Measurements from ENCODE around the gene KPNA1. TPM values are rescaled to one million over a fixed set of nuclear protein-coding genes. Genes with fewer than 3 reads are reported as not detected.

KPNA1 gene
- total RNA-seq, 1 donor from 2014 or later: 46.0 TPM

DNA sequence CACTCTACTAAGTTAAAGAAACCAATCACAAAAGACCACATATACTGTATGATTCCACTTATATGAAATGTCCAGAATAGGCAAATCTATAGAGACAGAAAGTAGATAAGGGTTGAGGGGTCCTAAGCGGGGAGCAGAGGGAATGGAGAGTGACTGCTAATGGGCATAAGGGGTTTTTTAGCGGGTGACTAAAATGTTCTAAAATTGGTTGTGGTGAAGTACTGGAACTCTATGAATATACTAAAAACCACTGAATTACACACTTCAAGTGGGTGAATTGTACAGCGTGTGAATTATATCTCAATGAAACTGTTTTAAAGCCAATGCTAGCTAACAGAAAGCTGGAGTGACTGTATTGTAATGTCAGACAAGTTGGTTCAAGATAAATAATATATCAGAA, 33.3 kb downstream of the KPNA1 start:
- Histone ChIP-seq H3K36me3 (ENCODE audit: control insufficient read depth, insufficient read depth, low read length) (no peaks in the 10 kb centered on the region), H3K4me3 (ENCODE audit: low read depth, low read length) (no peak overlapping the region), H3K27me3 (ENCODE audit: control insufficient read depth, insufficient read depth, low read length) (no peaks in the 10 kb centered on the region)
- no peak for DNase-seq (ENCODE audit: low read depth)
- TF ChIP-seq, protein P1, sequence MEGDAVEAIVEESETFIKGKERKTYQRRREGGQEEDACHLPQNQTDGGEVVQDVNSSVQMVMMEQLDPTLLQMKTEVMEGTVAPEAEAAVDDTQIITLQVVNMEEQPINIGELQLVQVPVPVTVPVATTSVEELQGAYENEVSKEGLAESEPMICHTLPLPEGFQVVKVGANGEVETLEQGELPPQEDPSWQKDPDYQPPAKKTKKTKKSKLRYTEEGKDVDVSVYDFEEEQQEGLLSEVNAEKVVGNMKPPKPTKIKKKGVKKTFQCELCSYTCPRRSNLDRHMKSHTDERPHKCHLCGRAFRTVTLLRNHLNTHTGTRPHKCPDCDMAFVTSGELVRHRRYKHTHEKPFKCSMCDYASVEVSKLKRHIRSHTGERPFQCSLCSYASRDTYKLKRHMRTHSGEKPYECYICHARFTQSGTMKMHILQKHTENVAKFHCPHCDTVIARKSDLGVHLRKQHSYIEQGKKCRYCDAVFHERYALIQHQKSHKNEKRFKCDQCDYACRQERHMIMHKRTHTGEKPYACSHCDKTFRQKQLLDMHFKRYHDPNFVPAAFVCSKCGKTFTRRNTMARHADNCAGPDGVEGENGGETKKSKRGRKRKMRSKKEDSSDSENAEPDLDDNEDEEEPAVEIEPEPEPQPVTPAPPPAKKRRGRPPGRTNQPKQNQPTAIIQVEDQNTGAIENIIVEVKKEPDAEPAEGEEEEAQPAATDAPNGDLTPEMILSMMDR (IDR thresholded peaks at IDR 0.05; ENCODE audit: insufficient read depth, low read length, poor library complexity, severe bottlenecking): no peak

- TF ChIP-seq, protein P1 (IDR thresholded peaks at IDR 0.05; ENCODE audit: insufficient read depth, low read length, poor library complexity, severe bottlenecking): no peak
- no peaks in the 10 kb centered on the region for H3K36me3 ChIP-seq (ENCODE audit: control insufficient read depth, insufficient read depth, low read length)
- no peak for DNase-seq (ENCODE audit: low read depth)
- no peak overlapping the region for H3K4me3 ChIP-seq (ENCODE audit: low read depth, low read length)
- H3K27me3 ChIP-seq (ENCODE audit: control insufficient read depth, insufficient read depth, low read length): no peaks in the 10 kb centered on the region
Observed at GRCh38 chr3:122476532-122476931, 38.2 kb downstream of the KPNA1 start.

DNA sequence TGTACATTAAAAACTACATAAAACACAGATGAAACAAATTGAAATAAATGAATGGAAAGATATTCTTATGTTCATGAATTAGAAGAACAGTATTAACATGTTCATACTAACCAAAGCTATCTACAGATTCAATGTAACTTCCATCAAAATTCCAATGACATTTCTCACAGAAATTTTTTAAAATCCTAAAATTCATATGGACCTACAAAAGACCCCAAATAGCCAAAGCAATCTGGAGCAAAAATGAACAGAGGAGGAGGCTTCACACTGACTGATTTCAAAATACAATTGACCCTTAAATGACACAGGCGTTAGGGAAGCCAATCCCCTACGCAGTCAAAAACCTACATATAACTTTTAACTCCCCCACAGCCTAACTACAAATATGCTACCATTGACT, 39.4 kb downstream of the KPNA1 start:
- DNase-seq (ENCODE audit: low read depth): no peak
- TF ChIP-seq, protein P1 (IDR thresholded peaks at IDR 0.05; ENCODE audit: insufficient read depth, low read length, poor library complexity, severe bottlenecking): no peak
- Histone ChIP-seq H3K4me3 (ENCODE audit: low read depth, low read length) (no peak overlapping the region), H3K36me3 (ENCODE audit: control insufficient read depth, insufficient read depth, low read length) (no peaks in the 10 kb centered on the region), H3K27me3 (ENCODE audit: control insufficient read depth, insufficient read depth, low read length) (no peaks in the 10 kb centered on the region)

DNA sequence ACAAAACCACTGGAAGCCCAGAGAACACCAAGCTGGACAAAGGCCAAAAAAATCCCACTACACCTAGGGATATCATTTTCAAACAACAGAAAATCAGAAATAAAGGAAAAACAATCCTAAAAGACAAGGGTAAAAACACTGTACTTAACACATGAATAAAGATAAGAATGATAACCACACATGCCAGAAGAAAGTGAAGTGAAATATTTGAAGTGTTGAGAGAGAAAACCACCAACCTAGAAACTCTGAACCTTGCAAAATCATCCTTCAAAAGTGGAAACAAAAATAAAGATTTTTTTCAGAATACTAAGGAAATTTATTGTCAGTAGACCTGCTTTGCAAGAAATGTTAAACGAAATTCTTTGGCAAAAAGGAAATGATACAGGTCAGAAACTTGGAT, 45.1 kb downstream of the KPNA1 start:
- no peak overlapping the region for H3K4me3 ChIP-seq (ENCODE audit: low read depth, low read length)
- DNase-seq (ENCODE audit: low read depth): no peak
- TF ChIP-seq, protein P1 (IDR thresholded peaks at IDR 0.05; ENCODE audit: insufficient read depth, low read length, poor library complexity, severe bottlenecking): no peak
- H3K36me3 ChIP-seq (ENCODE audit: control insufficient read depth, insufficient read depth, low read length): no peaks in the 10 kb centered on the region
- H3K27me3 ChIP-seq (ENCODE audit: control insufficient read depth, insufficient read depth, low read length): no peaks in the 10 kb centered on the region

DNA sequence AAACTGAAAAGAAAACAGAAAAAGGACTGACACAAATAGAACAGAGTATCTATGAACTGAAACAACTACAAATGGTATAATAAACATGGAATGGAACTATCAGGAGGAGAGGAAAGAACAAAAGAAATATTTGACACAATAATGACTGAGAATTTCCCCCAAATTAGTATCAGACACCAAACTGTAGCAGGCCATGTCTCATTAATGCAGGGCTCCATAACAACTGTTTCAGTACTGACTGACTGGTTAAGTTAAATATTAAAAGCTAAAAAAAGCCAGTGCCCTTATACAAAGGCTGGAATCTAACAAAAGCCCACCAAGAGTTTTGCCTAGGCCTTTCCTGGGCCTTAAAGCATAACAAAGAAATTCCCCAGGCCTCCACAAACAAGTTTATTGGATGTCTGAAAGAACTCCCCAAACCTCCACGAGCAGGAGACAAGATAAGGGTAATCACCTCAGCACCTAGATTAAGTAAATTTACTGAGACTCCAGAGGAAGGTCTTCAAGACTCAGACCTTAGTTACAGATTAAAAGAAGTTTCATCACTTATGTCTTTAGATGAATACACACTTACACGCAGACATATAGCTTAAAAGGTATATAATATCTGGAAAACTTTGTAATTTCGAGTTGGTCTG, 45.7 kb downstream of the KPNA1 start:
- H3K36me3 ChIP-seq (ENCODE audit: control insufficient read depth, insufficient read depth, low read length): no peaks in the 10 kb centered on the region
- no peaks in the 10 kb centered on the region for H3K27me3 ChIP-seq (ENCODE audit: control insufficient read depth, insufficient read depth, low read length)
- H3K4me3 ChIP-seq (ENCODE audit: low read depth, low read length): no peak overlapping the region
- no peak for DNase-seq (ENCODE audit: low read depth)
- TF ChIP-seq, protein P1 (IDR thresholded peaks at IDR 0.05; ENCODE audit: insufficient read depth, low read length, poor library complexity, severe bottlenecking): no peak

- H3K27me3 ChIP-seq (ENCODE audit: control insufficient read depth, insufficient read depth, low read length): no peaks in the 10 kb centered on the region
- TF ChIP-seq, protein P1 (IDR thresholded peaks at IDR 0.05; ENCODE audit: insufficient read depth, low read length, poor library complexity, severe bottlenecking): no peak
- H3K36me3 ChIP-seq (ENCODE audit: control insufficient read depth, insufficient read depth, low read length): no peaks in the 10 kb centered on the region
- no peak for DNase-seq (ENCODE audit: low read depth)
- no peak overlapping the region for H3K4me3 ChIP-seq (ENCODE audit: low read depth, low read length)
Observed at GRCh38 chr3:122466701-122467240, 48.0 kb downstream of the KPNA1 start.

All from kidney epithelial cell (primary cell).